Duodenal mucosa (tissue), 2 donors: ENCODE results near the gene M1AP.
A peak's percentile ranks its signal among the peaks of the same experiment; 100 is the strongest.

Source experiments
- H3K27ac ChIP-seq: one replicate; pipeline ENCODE4 v1.7.0; 2013; ENCODE audit warnings: low read depth, low read length
- H3K27me3 ChIP-seq, 2 donors: one replicate each; pipeline ENCODE4 v1.7.0; 2013; ENCODE audit warnings: low read length in 2 of 2, control low read depth in 1 of 2; ENCODE audit not compliant: insufficient read depth in 2 of 2, control insufficient read depth in 1 of 2
- H3K36me3 ChIP-seq, 2 donors: one replicate each; pipeline ENCODE4 v1.7.0; 2013; ENCODE audit warnings: low read length in 2 of 2, control low read depth in 1 of 2; ENCODE audit not compliant: insufficient read depth in 2 of 2, control insufficient read depth in 1 of 2
- H3K4me1 ChIP-seq, 2 donors: one replicate each; pipeline ENCODE4 v1.7.0; 2013; ENCODE audit warnings: low read length in 2 of 2, control low read depth in 1 of 2; ENCODE audit not compliant: insufficient read depth in 2 of 2, control insufficient read depth in 1 of 2
- H3K4me3 ChIP-seq, 2 donors: one replicate each; pipeline ENCODE4 v1.7.0; 2013; ENCODE audit warnings: low read length in 2 of 2, low read depth in 1 of 2
- H3K9ac ChIP-seq, 2 donors: one replicate each; pipeline ENCODE4 v1.7.0; 2013; ENCODE audit warnings: low read length in 2 of 2, low read depth in 1 of 2
- H3K9me3 ChIP-seq, 2 donors: one replicate each; pipeline ENCODE4 v1.7.0; 2013; ENCODE audit warnings: low read length in 2 of 2, control low read depth in 1 of 2; ENCODE audit not compliant: control insufficient read depth in 1 of 2

Gene M1AP

DNA sequence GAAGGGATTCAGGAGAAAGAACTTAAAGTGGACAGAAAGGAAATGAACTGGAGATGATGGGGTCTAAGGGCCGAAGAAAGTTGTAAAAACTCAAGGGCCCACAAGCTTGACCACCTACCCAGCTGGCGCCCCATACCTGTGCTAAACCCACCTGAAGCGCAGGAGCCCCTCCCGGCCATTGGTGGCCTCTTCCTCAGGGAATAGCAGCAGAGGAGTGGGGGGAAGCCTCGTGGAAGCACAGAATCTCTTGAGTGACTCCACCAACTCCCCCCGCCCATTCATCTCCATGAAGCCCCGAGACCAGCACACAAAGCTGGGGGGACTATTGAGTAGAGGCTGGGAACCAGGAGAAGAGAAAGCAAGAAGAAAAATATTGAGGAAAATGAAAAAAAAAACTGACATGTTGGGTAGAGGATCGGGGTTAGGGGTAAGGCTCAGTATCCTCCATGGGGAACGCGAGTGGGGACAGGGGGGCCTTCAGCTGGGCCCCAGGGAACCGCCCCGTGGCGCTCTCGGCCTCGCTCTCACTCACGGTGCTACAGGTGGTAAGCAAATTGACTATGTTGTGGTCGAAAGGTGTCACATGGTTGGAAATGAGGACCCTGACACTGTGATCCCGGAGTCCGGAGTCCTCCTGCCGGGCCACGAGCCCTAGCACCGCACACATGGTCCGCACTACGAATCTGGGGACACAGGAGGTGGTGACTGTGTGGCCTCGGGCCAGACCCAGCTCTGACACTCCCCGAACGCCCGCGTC lies 119.4 kb downstream of the M1AP start:
- H3K4me1 ChIP-seq, result peaks cover 35 to 42% of the 10 kb centered on the region in 2 donors
- peak overlapping the region; percentile 99 to 100 for H3K4me3 ChIP-seq
- H3K9ac ChIP-seq, result peak overlapping the region; percentile 96 to 99
- H3K27ac ChIP-seq, result peak overlapping the region; percentile 87
- no peaks in the 10 kb centered on the region for H3K27me3 ChIP-seq
- no peaks in the 10 kb centered on the region for H3K9me3 ChIP-seq
- H3K36me3 ChIP-seq, result peaks cover 21 to 36% of the 10 kb centered on the region in 2 donors

DNA sequence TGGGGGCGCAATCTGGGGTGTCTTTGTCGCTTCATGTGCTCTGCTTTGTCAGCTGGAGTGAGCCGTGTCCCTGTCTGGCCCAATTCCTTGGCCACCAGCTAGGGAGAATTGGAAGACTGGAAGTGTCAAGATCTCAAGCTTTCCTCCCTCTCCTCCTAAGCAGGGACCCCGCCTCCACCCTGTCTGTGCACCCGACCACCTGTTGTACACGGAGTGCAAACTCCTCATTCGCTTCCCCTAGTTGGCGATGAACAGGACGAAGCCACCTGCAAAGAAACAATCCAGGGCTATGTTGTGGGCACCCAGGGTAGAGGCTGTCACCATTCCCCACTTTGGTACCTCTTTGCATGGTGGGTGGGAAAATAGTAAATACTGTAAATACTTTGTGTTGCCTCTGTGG lies 120.4 kb downstream of the M1AP start:
- no peaks in the 10 kb centered on the region for H3K27me3 ChIP-seq
- no peaks in the 10 kb centered on the region for H3K9me3 ChIP-seq
- peaks cover 21 to 27% of the 10 kb centered on the region in 2 donors for H3K36me3 ChIP-seq
- no peak overlapping the region for H3K9ac ChIP-seq
- H3K4me1 ChIP-seq, result peaks cover 35 to 42% of the 10 kb centered on the region in 2 donors
- H3K27ac ChIP-seq, result no peak overlapping the region
- H3K4me3 ChIP-seq, result peak overlapping the region in 1 of 2 donors; percentile 99

DNA sequence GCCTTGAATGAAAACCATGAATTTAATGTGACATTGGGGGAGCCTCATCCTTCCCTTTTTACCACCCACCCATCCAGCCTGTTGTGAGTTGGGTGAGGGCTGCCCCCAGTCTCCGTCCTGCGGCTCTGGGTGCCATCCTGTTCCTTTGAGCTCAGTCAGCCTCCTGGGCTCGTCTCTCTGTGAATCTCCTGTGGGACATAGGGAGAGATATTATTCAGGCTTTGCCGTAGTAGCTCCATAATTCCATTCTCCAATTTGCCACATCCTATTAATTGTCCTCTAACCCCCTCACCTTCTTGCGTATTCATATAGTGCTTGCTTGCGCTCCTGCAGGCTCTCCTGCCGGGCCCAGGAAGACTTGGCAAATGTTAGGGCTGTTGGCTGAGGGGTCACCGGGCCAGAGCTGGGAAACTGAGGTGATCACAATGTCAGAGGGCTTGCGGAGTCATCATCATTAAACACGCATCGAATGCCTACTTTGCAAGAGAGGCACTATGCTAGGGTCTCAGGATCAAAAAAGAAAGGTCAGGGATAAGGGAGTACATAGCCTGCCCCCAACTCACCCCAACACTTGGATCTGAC lies 121.4 kb downstream of the M1AP start:
- Histone ChIP-seq H3K9ac (no peak overlapping the region), H3K4me1 (peaks cover 35 to 38% of the 10 kb centered on the region in 2 donors), H3K4me3 (no peak overlapping the region), H3K36me3 (peaks cover 21 to 30% of the 10 kb centered on the region in 2 donors), H3K27me3 (no peaks in the 10 kb centered on the region), H3K27ac (no peak overlapping the region), H3K9me3 (no peaks in the 10 kb centered on the region)

DNA sequence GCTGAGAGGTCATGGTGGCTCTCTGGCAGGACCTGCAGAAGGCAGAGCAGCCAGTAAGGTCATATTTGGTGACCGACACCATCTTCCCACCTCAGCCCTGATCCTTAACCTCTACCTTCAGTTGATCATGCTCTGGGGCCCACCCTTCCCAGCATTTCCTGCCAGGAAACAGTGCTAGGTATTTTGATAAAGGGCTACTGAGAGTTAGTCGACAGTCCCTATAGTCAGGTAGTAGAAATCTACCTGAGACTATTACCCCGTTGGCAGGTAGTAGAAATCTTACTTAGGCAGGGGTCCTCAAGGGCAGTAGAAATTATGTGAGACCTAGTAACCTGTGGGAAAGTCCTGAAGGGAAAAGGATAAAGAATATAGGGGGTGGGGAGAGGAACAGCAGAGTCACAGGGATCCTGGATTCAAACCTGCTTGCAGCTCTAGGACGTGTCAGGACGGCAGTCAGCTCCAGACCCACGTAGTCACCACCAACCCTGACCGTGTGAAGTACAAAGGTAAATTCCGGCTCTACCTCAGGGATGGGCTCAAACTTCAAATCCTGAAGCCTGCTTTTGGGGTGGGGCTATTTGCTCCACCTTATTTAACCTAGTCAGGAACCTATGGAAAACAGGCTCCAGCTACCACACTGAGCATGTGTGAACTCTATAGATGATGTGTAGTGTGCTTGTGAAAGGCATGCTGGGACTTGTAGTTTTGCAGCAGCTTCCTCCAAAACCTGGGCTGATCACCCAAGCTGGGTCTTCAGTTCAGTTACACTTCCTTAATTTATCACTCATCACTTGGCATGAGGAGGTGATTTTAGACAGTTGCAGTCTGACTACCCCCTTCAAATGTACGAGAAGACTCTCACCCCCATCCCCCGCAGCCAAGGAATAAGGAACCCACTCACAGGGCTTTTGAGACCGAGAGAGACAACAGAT lies 122.1 kb downstream of the M1AP start, which contains the start of gene DQX1:
Gene DQX1 (minus strand): TSS at position 515 of the 932 bp plus-strand sequence. CDS start 502 bp downstream, at position 13.
- Histone ChIP-seq H3K27ac (peak within 1 kb of the TSS; percentile 27), H3K4me3 (peak within 1 kb of the TSS; percentile 66 to 68), H3K36me3 (peaks cover 21 to 35% of the 10 kb centered on the region in 2 donors), H3K4me1 (peaks cover 28 to 30% of the 10 kb centered on the region in 2 donors), H3K9me3 (no peaks in the 10 kb centered on the region), H3K9ac (peak within 1 kb of the TSS; percentile 63 to 77), H3K27me3 (no peaks in the 10 kb centered on the region)

DNA sequence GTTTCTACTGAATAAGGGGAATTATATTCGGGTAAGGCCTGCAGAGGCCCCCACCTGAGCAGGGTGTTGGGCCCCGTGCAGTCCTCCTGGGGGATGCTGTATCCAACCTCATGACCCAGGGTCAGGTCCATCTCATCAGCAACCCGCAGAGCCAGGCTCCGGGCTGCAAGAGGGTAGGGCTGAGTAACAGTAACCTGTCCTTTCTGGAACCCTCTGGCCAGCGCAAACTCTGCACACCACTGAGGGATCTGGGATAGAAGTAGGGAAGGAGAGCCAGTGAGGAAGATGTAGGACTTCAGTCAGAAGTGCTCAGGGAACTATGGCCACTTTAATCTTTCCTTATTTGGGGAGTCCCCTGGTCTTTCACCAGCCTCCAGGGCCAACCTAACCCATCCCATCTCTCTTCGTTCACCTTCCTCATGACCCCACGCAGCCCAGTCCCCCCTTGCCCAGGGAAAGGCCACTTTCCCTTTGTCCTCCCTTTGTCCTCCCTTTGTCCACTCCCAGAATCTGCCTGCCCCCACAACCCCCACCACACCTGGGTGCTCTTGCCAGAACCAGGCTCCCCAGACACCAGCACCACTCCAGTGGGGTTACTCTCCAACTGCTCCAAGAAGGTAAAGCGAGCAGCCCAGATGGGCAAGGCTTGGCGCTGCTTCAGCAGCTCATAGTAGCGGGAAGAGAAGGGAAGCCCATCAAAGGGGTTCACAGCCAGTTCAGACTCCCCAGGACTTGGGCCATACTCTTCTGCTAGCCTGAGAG lies 123.0 kb downstream of the M1AP start:
- Histone ChIP-seq H3K36me3 (peaks cover 21 to 41% of the 10 kb centered on the region in 2 donors), H3K4me3 (peak overlapping the region; percentile 66 to 68), H3K27me3 (no peaks in the 10 kb centered on the region), H3K9ac (peak overlapping the region; percentile 63 to 77), H3K9me3 (no peaks in the 10 kb centered on the region), H3K4me1 (peaks cover 24% of the 10 kb centered on the region in 2 donors), H3K27ac (no peak overlapping the region)

DNA sequence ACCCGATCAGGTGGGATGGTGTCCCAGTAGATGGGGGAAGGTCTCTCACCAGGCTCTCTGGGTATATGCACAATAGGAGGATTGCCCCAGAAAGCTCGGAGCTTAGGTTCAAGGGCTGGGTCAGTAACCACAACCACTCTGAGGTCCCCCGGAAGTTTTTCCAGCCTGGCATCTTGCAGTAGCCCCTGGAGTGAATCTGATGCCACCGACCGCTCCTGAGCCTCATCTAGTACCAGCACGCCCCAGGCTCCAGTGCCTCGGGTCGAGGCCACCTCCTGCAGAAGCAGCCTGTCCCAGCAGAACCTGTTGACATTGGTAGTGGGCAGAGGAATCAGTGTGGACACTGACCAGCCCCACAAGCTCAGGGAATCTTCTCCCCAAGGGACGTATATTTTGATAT lies 124.1 kb downstream of the M1AP start:
- H3K9ac ChIP-seq, result no peak overlapping the region
- no peak overlapping the region for H3K27ac ChIP-seq
- peaks cover 21 to 49% of the 10 kb centered on the region in 2 donors for H3K36me3 ChIP-seq
- H3K27me3 ChIP-seq, result peaks cover 6% of the 10 kb centered on the region in 2 donors
- H3K9me3 ChIP-seq, result no peaks in the 10 kb centered on the region
- no peak overlapping the region for H3K4me3 ChIP-seq
- H3K4me1 ChIP-seq, result peaks cover 22 to 24% of the 10 kb centered on the region in 2 donors

DNA sequence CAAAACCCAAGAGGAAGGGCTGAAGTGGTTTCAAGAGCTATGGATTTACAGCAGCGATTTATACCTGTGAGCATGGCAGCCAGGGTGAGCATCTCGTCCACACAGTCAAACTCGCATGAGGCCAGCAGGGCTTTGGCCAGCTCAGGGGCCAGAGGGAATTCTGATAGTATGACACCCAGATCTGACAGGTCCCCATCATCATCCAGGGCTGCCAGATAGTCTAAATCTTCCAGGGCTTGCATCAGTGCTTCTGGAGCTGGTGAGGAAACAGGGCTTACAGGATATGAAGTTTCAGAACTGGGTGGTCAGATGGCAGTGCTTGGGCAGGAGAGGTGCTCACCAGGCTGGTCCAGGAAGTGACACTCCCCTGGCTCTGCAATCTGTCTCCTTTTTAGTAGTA lies 125.6 kb downstream of the M1AP start:
- no peak overlapping the region for H3K27ac ChIP-seq
- no peak overlapping the region for H3K4me3 ChIP-seq
- H3K27me3 ChIP-seq, result peaks cover 15 to 21% of the 10 kb centered on the region in 2 donors
- peaks cover 9 to 13% of the 10 kb centered on the region in 2 donors for H3K4me1 ChIP-seq
- H3K9ac ChIP-seq, result no peak overlapping the region
- H3K36me3 ChIP-seq, result peaks cover 13 to 49% of the 10 kb centered on the region in 2 donors
- H3K9me3 ChIP-seq, result no peaks in the 10 kb centered on the region

DNA sequence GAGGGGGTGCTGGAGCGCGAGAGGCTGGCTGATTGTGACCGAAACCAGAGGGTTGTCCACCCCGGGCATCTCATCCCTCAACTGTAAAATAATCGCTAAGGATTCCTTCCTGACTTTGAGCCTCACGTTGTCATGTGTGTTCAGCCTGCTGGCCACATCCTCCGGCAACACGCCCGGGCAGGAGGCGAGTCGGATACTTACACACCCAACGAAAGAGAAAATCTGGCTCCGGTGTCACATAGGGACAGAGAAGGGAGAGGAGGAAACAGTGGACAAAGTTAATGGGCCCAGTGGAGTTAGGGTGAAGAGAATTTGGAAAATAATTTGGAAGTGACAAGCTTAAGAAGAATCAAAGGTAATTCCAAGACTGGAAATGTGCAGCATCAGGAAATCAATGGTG lies 131.5 kb downstream of the M1AP start:
- Histone ChIP-seq H3K27ac (no peak overlapping the region), H3K4me1 (peaks cover 6 to 24% of the 10 kb centered on the region in 2 donors), H3K9ac (no peak overlapping the region), H3K4me3 (peak overlapping the region; percentile 30 to 50), H3K9me3 (no peaks in the 10 kb centered on the region), H3K27me3 (peaks cover 61 to 76% of the 10 kb centered on the region in 2 donors), H3K36me3 (peaks cover 5 to 25% of the 10 kb centered on the region in 2 donors)

DNA sequence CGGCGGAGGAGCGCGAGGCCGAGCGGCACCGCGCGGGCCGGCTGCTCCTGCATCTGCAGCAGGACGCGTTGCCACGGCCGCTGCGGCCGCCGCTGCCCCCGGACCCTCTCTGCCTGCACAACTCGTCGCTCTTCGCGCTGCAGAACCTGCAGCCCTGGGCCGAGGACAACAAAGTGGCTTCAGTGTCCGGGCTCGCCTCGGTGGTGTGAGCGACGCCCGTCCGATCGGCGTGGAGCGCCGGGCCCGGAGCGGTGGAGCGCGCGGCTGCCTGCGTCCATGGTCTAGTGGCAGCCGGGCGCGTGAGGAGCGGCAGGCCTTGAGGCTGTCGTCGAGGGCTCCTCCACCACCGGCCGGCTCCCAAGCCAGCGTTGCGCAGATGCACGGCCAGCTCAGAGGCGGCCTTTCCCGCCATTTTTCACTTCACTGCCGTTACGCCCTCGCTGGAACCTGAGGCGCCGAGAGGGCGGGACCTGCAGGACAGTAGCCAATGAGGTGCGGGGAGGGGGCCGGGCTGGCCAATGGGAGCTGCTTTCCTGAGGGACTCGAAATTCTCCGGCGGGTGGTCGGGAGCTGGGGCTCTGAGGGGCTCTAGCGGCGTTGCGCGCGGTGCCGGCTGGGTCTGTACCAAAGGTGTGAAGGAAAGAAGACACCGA lies 132.0 kb downstream of the M1AP start:
- Histone ChIP-seq H3K9ac (no peak overlapping the region), H3K4me3 (peak overlapping the region; percentile 30 to 50), H3K27me3 (peaks cover 67 to 82% of the 10 kb centered on the region in 2 donors), H3K36me3 (peaks cover 5 to 23% of the 10 kb centered on the region in 2 donors), H3K4me1 (peaks cover 6 to 24% of the 10 kb centered on the region in 2 donors), H3K27ac (no peak overlapping the region), H3K9me3 (no peaks in the 10 kb centered on the region)
